HepG2 (cell line): ENCODE measurements around the gene HIF1AN. TPM values are rescaled to one million over a fixed set of nuclear protein-coding genes. Genes with fewer than 3 reads are reported as not detected.

Source experiments
- ARID4A ChIP-seq: sonication (generic); formaldehyde crosslinking; IDR thresholded peaks from 2 replicates; pipeline ENCODE4 v1.5.0; 2020; ENCODE audit warnings: mild to moderate bottlenecking, missing genetic modification reagents, borderline replicate concordance
- KDM2A ChIP-seq: sonication (generic); formaldehyde crosslinking; IDR thresholded peaks from 2 replicates; pipeline ENCODE4 v1.4.0; 2020; ENCODE audit warnings: low read depth, missing genetic modification reagents, borderline replicate concordance
- KLF15 ChIP-seq: sonication (generic); formaldehyde crosslinking; IDR thresholded peaks from 2 replicates; pipeline ENCODE4 v1.8.1; 2023; ENCODE audit warnings: borderline replicate concordance, mild to moderate bottlenecking, inconsistent platforms, missing genetic modification reagents, mixed read lengths
- MAFG ChIP-seq: sonication (generic); formaldehyde crosslinking; IDR thresholded peaks from 2 replicates; pipeline ENCODE4 v1.5.1; 2020; ENCODE audit warnings: mild to moderate bottlenecking, missing genetic modification reagents
- MXD3 ChIP-seq: IDR thresholded peaks from 2 replicates; pipeline ENCODE4 v1.6.1; 2016; ENCODE audit warnings: mild to moderate bottlenecking, missing biosample characterization, missing genetic modification reagents
- RCOR2 ChIP-seq: IDR thresholded peaks from 2 replicates; pipeline ENCODE4 v1.6.1; 2016; ENCODE audit warnings: missing biosample characterization, missing genetic modification reagents
- SIX1 ChIP-seq: sonication (generic); formaldehyde crosslinking; IDR thresholded peaks from 2 replicates; pipeline ENCODE4 v1.4.0; 2020; ENCODE audit warnings: missing genetic modification reagents, borderline replicate concordance
- SIX4 ChIP-seq: sonication (generic); formaldehyde crosslinking; IDR thresholded peaks from 2 replicates; pipeline ENCODE4 v1.4.0; 2020; ENCODE audit warnings: missing genetic modification reagents
- SMAD3 ChIP-seq: sonication (generic); formaldehyde crosslinking; IDR thresholded peaks from 2 replicates; pipeline ENCODE4 v1.4.0; 2020; ENCODE audit warnings: missing genetic modification reagents
- SNAI1 ChIP-seq: sonication (generic); formaldehyde crosslinking; IDR thresholded peaks from 2 replicates; pipeline ENCODE4 v1.5.0; 2020; ENCODE audit warnings: mild to moderate bottlenecking, missing genetic modification reagents, borderline replicate concordance
- SNAPC5 ChIP-seq: sonication (generic); formaldehyde crosslinking; IDR thresholded peaks from 2 replicates; pipeline ENCODE4 v1.8.1; 2023; ENCODE audit warnings: mild to moderate bottlenecking, missing genetic modification reagents, borderline replicate concordance
- SNRNP70 ChIP-seq: fragments of 200-400 bp; formaldehyde crosslinking; IDR thresholded peaks from 2 replicates; pipeline ENCODE4 v1.6.1; 2017; ENCODE audit warnings: mild to moderate bottlenecking, low read depth, low read length, moderate library complexity
- TERF1 ChIP-seq: sonication (generic); formaldehyde crosslinking; IDR thresholded peaks from 2 replicates; pipeline ENCODE4 v1.8.0; 2022; ENCODE audit warnings: mild to moderate bottlenecking, missing genetic modification reagents, moderate library complexity
- THAP9 ChIP-seq: sonication (generic); formaldehyde crosslinking; IDR thresholded peaks from 2 replicates; pipeline ENCODE4; 2020; ENCODE audit warnings: missing genetic modification reagents, mild to moderate bottlenecking, borderline replicate concordance
- ZFP37 ChIP-seq: sonication (generic); formaldehyde crosslinking; IDR thresholded peaks from 2 replicates; pipeline ENCODE4 v1.4.0; 2020; ENCODE audit warnings: missing genetic modification reagents, borderline replicate concordance
- ZNF616 ChIP-seq: sonication (generic); formaldehyde crosslinking; IDR thresholded peaks from 2 replicates; pipeline ENCODE4 v1.5.0; 2020; ENCODE audit warnings: low read depth, mild to moderate bottlenecking, missing genetic modification reagents
- ZNF710 ChIP-seq: sonication (generic); formaldehyde crosslinking; IDR thresholded peaks from 2 replicates; pipeline ENCODE4 v1.5.0; 2020; ENCODE audit warnings: mild to moderate bottlenecking, missing genetic modification reagents, borderline replicate concordance
- polyA plus RNA-seq, 8 experiments: library from polyadenylated mRNA; depleted of rRNA in 3 of 8; stranded (reverse) in 7 of 8; unstranded in 1 of 8; fragments of >200 nt; fragmentation: Illumina TruSeq in 4 of 8; extraction: Trizol in 4 of 8; gene quantifications; 2 replicates each; pipeline versions ENCODE4 v1.2.1 to v1.2.3, GENCODE V29; 2011 to 2016; ENCODE audit warnings: low read depth in 4 of 8, missing spikeins in 1 of 8, mixed read lengths in 1 of 8; ENCODE audit not compliant: insufficient read depth in 1 of 8
- total RNA-seq, 5 experiments: library from RNA; depleted of rRNA; stranded (reverse); fragments of >200 nt; fragmentation: Illumina TruSeq; extraction: Trizol; gene quantifications; 2 replicates each; pipeline ENCODE4 v1.2.3, GENCODE V29; 2016; ENCODE audit warnings: low read depth in 1 of 5

HIF1AN gene
- total and polyA plus RNA-seq, 2 of the 13 experiments (the other 11 are each of a cell fraction or from before 2014, with no cell fraction given) = 8.6 to 10.7 TPM

- peak; percentile 89 for TF ChIP-seq ARID4A (CRISPR knock-in tag)
- TF ChIP-seq SMAD3 (CRISPR knock-in tag) = 0 out of 2 replicates have a peak, but pooled peaks have one; percentile 75
- TF ChIP-seq ZNF710 (CRISPR knock-in tag) = peak; percentile 56; the same call in 1 of the 2 replicates
- no peak for TF ChIP-seq SNAPC5 (CRISPR knock-in tag)
- TF ChIP-seq SIX1 (CRISPR knock-in tag) = no peak
- no peak for TF ChIP-seq SNAI1 (CRISPR knock-in tag)
- TF ChIP-seq TERF1 (CRISPR knock-in tag) = no peak
- no peak for TF ChIP-seq ZNF616 (CRISPR knock-in tag)
- peak; percentile 57; the same call in 1 of the 2 replicates for TF ChIP-seq MXD3 (CRISPR knock-in tag)
- no peak for TF ChIP-seq RCOR2 (CRISPR knock-in tag)
- TF ChIP-seq KDM2A (CRISPR knock-in tag) = peak; percentile 96
- peak; percentile 78; the same call in 1 of the 2 replicates for TF ChIP-seq THAP9 (CRISPR knock-in tag)
- TF ChIP-seq SNRNP70 = no peak
- no peak for TF ChIP-seq MAFG (CRISPR knock-in tag)
- 0 out of 2 replicates have a peak, but pooled peaks have one; percentile 47 for TF ChIP-seq KLF15 (CRISPR knock-in tag)
- TF ChIP-seq SIX4 = no peak
- no peak for TF ChIP-seq ZFP37 (CRISPR knock-in tag)
Observed at GRCh38 chr10:100535715-100536353, at the start of gene HIF1AN (continued).
